Central memory CD4-positive, alpha-beta T cell (primary cell): Measurements from ENCODE around the gene SCO1.
A peak's percentile ranks its signal among the peaks of the same experiment; 100 is the strongest.
"Not testable (repeated sequence)": the region's sequence is repeated elsewhere in the genome, so short reads cannot be mapped to it uniquely, and the experiment has no call there.

ENCODE experiments used
- DNase-seq: peaks from one replicate; pipeline ENCODE4 v3.0.0; 2022

Gene SCO1

GRCh38 chr17:10725262-10725661 is 27.9 kb upstream of the SCO1 start:
- no peak for DNase-seq

GRCh38 chr17:10724546-10725195 is 27.3 kb upstream of the SCO1 start:
- DNase-seq: no peak

GRCh38 chr17:10718547-10718946 is 21.2 kb upstream of the SCO1 start:
- no peak for DNase-seq

- DNase-seq: no peak
These were observed 18.9 kb upstream of the SCO1 start for GRCh38 chr17:10716218-10716617.

- no peak for DNase-seq
These were observed 16.0 kb upstream of the SCO1 start for GRCh38 chr17:10713318-10713717.

- DNase-seq: no peak
These were observed 8.4 kb upstream of the SCO1 start for GRCh38 chr17:10705727-10706126.

- no peak for DNase-seq
These were observed 5.2 kb upstream of the SCO1 start for GRCh38 chr17:10702574-10702973.

- peak; percentile 58 for DNase-seq
These were observed 2.5 kb upstream of the SCO1 start for GRCh38 chr17:10699856-10700255.

- DNase-seq: no peak
These were observed 924 bp upstream of the SCO1 start for GRCh38 chr17:10698096-10698818.

GRCh38 chr17:10695875-10696407 is 1.4 kb downstream of the SCO1 start:
- not testable (repeated sequence) for DNase-seq

GRCh38 chr17:10687499-10687898 is 9.8 kb downstream of the SCO1 start:
- no peak for DNase-seq

- no peak for DNase-seq
These were observed 13.5 kb downstream of the SCO1 start for GRCh38 chr17:10683853-10684252.

- DNase-seq: no peak
These were observed 15.4 kb downstream of the SCO1 start for GRCh38 chr17:10681866-10682446.

- no peak for DNase-seq
These were observed 22.6 kb downstream of the SCO1 start for GRCh38 chr17:10674704-10675103.

GRCh38 chr17:10673312-10673711 is 24.0 kb downstream of the SCO1 start:
- no peak for DNase-seq

GRCh38 chr17:10668775-10669174 is 28.6 kb downstream of the SCO1 start:
- DNase-seq: no peak

GRCh38 chr17:10666906-10667305 is 30.4 kb downstream of the SCO1 start:
- no peak for DNase-seq

GRCh38 chr17:10664571-10664970 is 32.8 kb downstream of the SCO1 start:
- no peak for DNase-seq

- no peak for DNase-seq
These were observed 34.1 kb downstream of the SCO1 start for GRCh38 chr17:10663231-10663630.

- DNase-seq: no peak
These were observed 35.9 kb downstream of the SCO1 start for GRCh38 chr17:10661437-10661836.

- no peak for DNase-seq
These were observed 39.5 kb downstream of the SCO1 start for GRCh38 chr17:10657879-10658278.

GRCh38 chr17:10657148-10657547 is 40.2 kb downstream of the SCO1 start, which contains the start of gene MYH3:
TSS of gene MYH3 (minus strand) at chr17:10657309. CDS start at chr17:10655064, 2,245 bp downstream.
- no peak for DNase-seq

- DNase-seq: no peak
These were observed 43.3 kb downstream of the SCO1 start for GRCh38 chr17:10653987-10654386.
